Tibial nerve (tissue), 3 donors: Measurements from ENCODE around the gene NOTCH1.

ENCODE experiments used
- POLR2A ChIP-seq, 2 donors: fragments of 450-650 bp; IDR thresholded peaks; one replicate each; pipeline ENCODE4 v1.6.1; 2017; ENCODE audit warnings: antibody characterized with exemption in 2 of 2, mild to moderate bottlenecking in 2 of 2, moderate library complexity in 2 of 2
- TF ChIP-seq, protein P1 (sequence below), 5 experiments: fragments of 200-600 bp in 3 of 5; fragments of 450-650 bp in 2 of 5; sonication (generic) in 3 of 5; IDR thresholded peaks; one replicate each; pipeline ENCODE4 v1.5.1; 2016 to 2019; ENCODE audit warnings: antibody characterized with exemption in 5 of 5, mild to moderate bottlenecking in 3 of 5, moderate library complexity in 2 of 5

DNA sequence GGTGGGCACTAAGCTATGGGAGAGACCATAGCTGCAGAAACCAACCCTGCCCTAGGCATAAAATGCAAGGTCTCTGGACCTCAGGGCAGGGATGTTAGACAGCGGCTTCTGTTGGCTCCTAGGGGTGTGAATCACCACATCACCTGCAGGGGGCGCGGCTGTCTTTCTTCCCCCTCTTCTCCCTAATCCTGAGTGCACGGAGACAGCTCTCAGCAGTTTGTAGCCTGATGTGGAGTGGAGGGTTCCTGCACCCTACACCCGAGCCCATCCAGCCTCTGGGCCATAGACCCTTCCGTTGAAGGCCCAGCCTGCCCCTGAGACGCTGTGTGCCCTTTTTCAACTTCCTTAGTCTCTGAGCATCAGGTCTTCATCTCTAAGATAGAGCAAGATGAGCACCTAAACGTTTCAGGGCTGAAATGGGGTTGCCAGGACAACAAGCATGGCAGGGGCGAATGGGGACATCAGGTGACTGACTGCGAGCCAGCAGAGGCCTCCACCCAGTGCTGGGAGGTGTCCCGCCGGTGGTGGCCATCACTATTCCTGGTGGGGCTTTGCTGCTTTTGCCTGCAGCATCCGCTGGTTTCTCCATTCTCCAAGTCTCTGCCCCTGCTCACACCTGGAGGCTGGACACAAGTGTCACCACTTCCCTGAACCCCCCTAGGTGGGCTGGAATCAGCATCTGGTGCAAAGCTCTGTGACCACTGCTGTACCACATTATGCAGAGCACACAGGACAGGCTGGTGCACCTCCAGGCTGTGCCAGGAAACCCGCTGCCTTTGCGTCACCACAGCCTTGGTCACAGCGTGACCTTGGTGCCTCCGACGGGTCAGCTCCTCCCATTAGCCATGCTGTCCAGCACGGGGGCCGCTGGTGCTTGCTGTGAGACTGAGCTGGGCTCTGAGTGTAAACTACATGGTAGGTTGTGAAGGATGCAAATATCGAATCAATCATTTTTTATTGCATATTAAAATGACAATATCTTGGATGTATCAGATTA, 60.5 kb downstream of the NOTCH1 start:
- TF ChIP-seq, protein P1, sequence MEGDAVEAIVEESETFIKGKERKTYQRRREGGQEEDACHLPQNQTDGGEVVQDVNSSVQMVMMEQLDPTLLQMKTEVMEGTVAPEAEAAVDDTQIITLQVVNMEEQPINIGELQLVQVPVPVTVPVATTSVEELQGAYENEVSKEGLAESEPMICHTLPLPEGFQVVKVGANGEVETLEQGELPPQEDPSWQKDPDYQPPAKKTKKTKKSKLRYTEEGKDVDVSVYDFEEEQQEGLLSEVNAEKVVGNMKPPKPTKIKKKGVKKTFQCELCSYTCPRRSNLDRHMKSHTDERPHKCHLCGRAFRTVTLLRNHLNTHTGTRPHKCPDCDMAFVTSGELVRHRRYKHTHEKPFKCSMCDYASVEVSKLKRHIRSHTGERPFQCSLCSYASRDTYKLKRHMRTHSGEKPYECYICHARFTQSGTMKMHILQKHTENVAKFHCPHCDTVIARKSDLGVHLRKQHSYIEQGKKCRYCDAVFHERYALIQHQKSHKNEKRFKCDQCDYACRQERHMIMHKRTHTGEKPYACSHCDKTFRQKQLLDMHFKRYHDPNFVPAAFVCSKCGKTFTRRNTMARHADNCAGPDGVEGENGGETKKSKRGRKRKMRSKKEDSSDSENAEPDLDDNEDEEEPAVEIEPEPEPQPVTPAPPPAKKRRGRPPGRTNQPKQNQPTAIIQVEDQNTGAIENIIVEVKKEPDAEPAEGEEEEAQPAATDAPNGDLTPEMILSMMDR (IDR thresholded peaks at IDR 0.05), result peak; percentile 83 to 91 (median 85)
- TF ChIP-seq POLR2A (IDR thresholded peaks at IDR 0.05), result no peak
